Adrenal gland (tissue), 12 donors: ENCODE measurements around the gene CD93. TPM values are rescaled to one million over a fixed set of nuclear protein-coding genes. Genes with fewer than 3 reads are reported as not detected.

ENCODE experiments used
- DNase-seq, 7 donors: peaks; one replicate each; pipeline ENCODE4 v3.0.0-alpha.2; 2019 to 2020
- H3K27ac ChIP-seq, 5 donors: fragments of 200-600 bp; sonication (generic) in 4 of 5; 1 replicate in 3 of 5; 2 replicates in 2 of 5; pipeline versions ENCODE4 v1.5.1 to v1.8.0; 2016 to 2020; ENCODE audit warnings: mild to moderate bottlenecking in 1 of 5
- H3K27me3 ChIP-seq: fragments of 200-600 bp; 2 replicates; pipeline ENCODE4 v1.8.0; 2021
- H3K36me3 ChIP-seq, 2 donors: fragments of 200-600 bp; replicated peaks in 1 of 2; 1 replicate in 1 of 2; 2 replicates in 1 of 2; pipeline versions ENCODE4 v1.5.1 to v1.8.0; 2018 to 2022
- H3K4me1 ChIP-seq, 2 donors: fragments of 200-600 bp; replicated peaks in 1 of 2; 1 replicate in 1 of 2; 2 replicates in 1 of 2; pipeline versions ENCODE4 v1.5.1 to v1.8.0; 2018 to 2021
- H3K4me3 ChIP-seq, 4 donors: fragments of 200-600 bp; sonication (generic) in 3 of 4; one replicate each; pipeline ENCODE4 v1.5.1; 2016 to 2018
- H3K9me3 ChIP-seq, 3 donors: fragments of 200-600 bp; sonication (generic) in 1 of 3; replicated peaks in 1 of 3; 1 replicate in 2 of 3; 2 replicates in 1 of 3; pipeline versions ENCODE4 v1.5.1 to v1.8.0; 2016 to 2021
- CTCF ChIP-seq, 6 experiments: fragments of 450-650 bp in 4 of 6; fragments of 200-600 bp in 2 of 6; sonication (generic) in 1 of 6; IDR thresholded peaks; 1 replicate in 5 of 6; 2 replicates in 1 of 6; pipeline versions ENCODE4 v1.5.1 to v1.8.0; 2016 to 2021; ENCODE audit warnings: antibody characterized with exemption in 6 of 6, mild to moderate bottlenecking in 2 of 6, moderate library complexity in 1 of 6
- POLR2A ChIP-seq, 2 donors: fragments of 450-650 bp; IDR thresholded peaks; one replicate each; pipeline ENCODE4 v1.6.1; 2017; ENCODE audit warnings: antibody characterized with exemption in 2 of 2, mild to moderate bottlenecking in 2 of 2, moderate library complexity in 1 of 2
- WGBS, 4 donors: extraction: QIAGEN DNeasy Blood & Tissue Kit in 2 of 4; methylation state at CpG; one replicate each; pipeline versions ENCODE4 v1.1.5 to v1.1.7; 2013 to 2017; 5-methylcytosine and 5-hydroxymethylcytosine counted together
- intact Hi-C, 2 donors: fragments of 100-400 bp; cut with DNase I; formaldehyde crosslinking; loops; one replicate each; pipeline versions ENCODE4 v1.14.1 to v1.15.0; 2022 to 2023
- polyA plus RNA-seq, 3 donors: library from polyadenylated mRNA; stranded (reverse); fragments of 200-250 nt in 2 of 3; fragments of 350-450 nt in 1 of 3; fragmentation: Illumina TruSeq in 1 of 3; extraction: RNeasy Lipid Tissue Mini Kit (QIAGEN cat#74804) in 1 of 3; gene quantifications; one replicate each; pipeline ENCODE4 v1.2.3, GENCODE V29; 2013 to 2014
- total RNA-seq, 9 donors: library from RNA; depleted of rRNA in 4 of 9; stranded (reverse); fragments of >200 nt in 4 of 9; fragments of 120-200 nt in 1 of 9; fragmentation: NEBNext Ultra II Directional in 1 of 9; extraction: Animal tissue kit (Norgen Biotek cat#: 25700) in 1 of 9; gene quantifications; one replicate each; pipeline versions ENCODE4 v1.1.0 to v1.2.4, GENCODE V29; 2013 to 2023
- donor health status: healthy with polysubstance abuse.
- donor health status: Bipolar disorder and iron deficiency.
- donor health status: DM: yes; HTN: yes; CAD: no.
- donor health status: DM: no; HTN: no; CAD: no.
- donor health status: DM: no; HTN: no; CAD: no.
- donor health status: DM: yes; HTN: yes; CAD: no.

The CD93 gene
- total and polyA plus RNA-seq, 12 donors = 4.3 to 83.0 (median 37.3) TPM

- intact Hi-C loops = no loop called here
- H3K27ac ChIP-seq = no peak overlapping the region
- 28 to 65% (median 52%) methylated on average over 2 to 3 of the region's 3 CpGs for WGBS, 4 donors
- no peaks in the 10 kb centered on the region for H3K9me3 ChIP-seq
- H3K4me3 ChIP-seq = no peak overlapping the region
- no peak for DNase-seq
- TF ChIP-seq POLR2A (IDR thresholded peaks at IDR 0.05) (no peak), CTCF (IDR thresholded peaks at IDR 0.05) (no peak)
- no peaks in the 10 kb centered on the region for H3K36me3 ChIP-seq
- H3K27me3 ChIP-seq = peaks cover 48% of the 10 kb centered on the region
- H3K4me1 ChIP-seq = no peaks in the 10 kb centered on the region
These were observed 49.1 kb downstream of the CD93 start for GRCh38 chr20:23037017-23037481.

GRCh38 chr20:23036371-23036770 is 49.8 kb downstream of the CD93 start:
- 93 to 98% (median 94%) methylated on average over 8 to 11 of the region's 11 CpGs for WGBS, 4 donors
- Histone ChIP-seq H3K27me3 (peaks cover 48% of the 10 kb centered on the region), H3K36me3 (no peaks in the 10 kb centered on the region), H3K27ac (no peak overlapping the region), H3K4me3 (no peak overlapping the region), H3K4me1 (no peaks in the 10 kb centered on the region), H3K9me3 (no peaks in the 10 kb centered on the region)
- DNase-seq = no peak
- TF ChIP-seq CTCF (IDR thresholded peaks at IDR 0.05) (no peak), POLR2A (IDR thresholded peaks at IDR 0.05) (no peak)
- intact Hi-C loops = no loop called here

- H3K4me3 ChIP-seq = no peak overlapping the region
- intact Hi-C loops = no loop called here
- TF ChIP-seq POLR2A (IDR thresholded peaks at IDR 0.05) (no peak), CTCF (IDR thresholded peaks at IDR 0.05) (no peak)
- H3K36me3 ChIP-seq = no peaks in the 10 kb centered on the region
- peaks cover 48% of the 10 kb centered on the region for H3K27me3 ChIP-seq
- WGBS, 4 donors = 89 to 94% (median 90%) methylated on average over 30 to 41 of the region's 41 CpGs
- H3K9me3 ChIP-seq = no peaks in the 10 kb centered on the region
- H3K4me1 ChIP-seq = no peaks in the 10 kb centered on the region
- no peak for DNase-seq
- no peak overlapping the region for H3K27ac ChIP-seq
These were observed 50.4 kb downstream of the CD93 start for GRCh38 chr20:23035731-23036130.

DNA sequence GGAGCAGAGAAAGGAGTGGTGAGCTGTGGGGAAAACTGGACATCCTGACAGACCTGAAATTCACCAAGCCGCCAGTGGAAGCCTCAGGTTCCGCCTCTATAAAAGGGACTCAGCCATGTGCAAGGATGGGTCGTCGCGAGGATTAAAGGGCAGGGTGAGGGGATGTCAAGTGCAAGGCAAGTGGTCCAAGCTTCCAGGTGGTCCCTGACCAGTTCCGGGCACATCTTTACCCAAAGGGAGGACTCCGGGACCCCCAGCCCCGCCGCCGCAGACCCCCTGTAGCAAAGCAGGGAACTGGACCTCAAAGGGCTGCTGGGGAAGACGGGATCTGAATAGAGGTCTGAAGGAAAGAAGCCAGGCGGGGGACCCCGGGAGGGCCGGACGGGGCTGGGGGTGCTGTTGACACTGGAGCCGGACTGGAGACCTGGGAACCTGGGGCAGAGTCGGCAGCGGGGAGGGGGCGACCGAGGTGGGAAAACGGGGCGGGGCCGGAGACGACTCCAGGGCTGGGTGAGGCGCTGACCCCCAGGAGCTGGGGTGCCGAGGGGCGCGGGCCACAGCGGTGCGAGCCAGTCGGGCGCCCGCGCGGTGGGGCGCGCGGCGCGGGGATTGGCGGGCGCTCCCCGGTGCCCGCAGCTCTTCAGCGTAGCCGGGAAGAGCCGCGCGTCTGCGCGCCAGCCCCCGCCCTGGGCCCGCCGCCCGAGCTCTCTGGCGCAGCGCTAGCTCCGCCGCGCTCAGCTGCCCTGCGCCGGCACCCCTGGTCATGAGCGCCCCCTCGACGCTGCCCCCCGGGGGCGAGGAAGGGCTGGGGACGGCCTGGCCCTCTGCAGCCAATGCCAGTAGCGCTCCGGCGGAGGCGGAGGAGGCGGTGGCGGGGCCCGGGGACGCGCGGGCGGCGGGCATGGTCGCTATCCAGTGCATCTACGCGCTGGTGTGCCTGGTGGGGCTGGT is 51.1 kb downstream of the CD93 start, which contains the start of gene SSTR4:
Gene SSTR4, plus strand, starts transcription at position 592 of the 951 bp plus-strand sequence. Its CDS starts 172 bp downstream, at position 764.
- intact Hi-C loops = no loop called here
- Histone ChIP-seq H3K4me3 (peak within 1 kb of the TSS in 1 of 4 donors; percentile 28), H3K36me3 (no peaks in the 10 kb centered on the region), H3K27me3 (peaks cover 43% of the 10 kb centered on the region), H3K27ac (no peak within 1 kb of the TSS), H3K4me1 (peaks cover 0 to 6% of the 10 kb centered on the region in 2 donors), H3K9me3 (no peaks in the 10 kb centered on the region)
- 19 to 44% (median 29%) methylated on average over 27 to 83 of the region's 83 CpGs for WGBS, 4 donors
- no peak for DNase-seq
- TF ChIP-seq CTCF (IDR thresholded peaks at IDR 0.05) (no peak), POLR2A (IDR thresholded peaks at IDR 0.05) (no peak)
